GM12878 (cell line): ENCODE results near the gene STX4. TPM values are rescaled to one million over a fixed set of nuclear protein-coding genes. Genes with fewer than 3 reads are reported as not detected.

Source experiments
- ATAC-seq: fragments of 200-7000 bp; cut with Tn5 transposase; 3 replicates; pipeline ENCODE4 v1.9.1; 2020; ENCODE audit warnings: mild to moderate bottlenecking, moderate library complexity
- BruUV-seq: library from RNA; stranded (reverse); fragments of 400-500 nt; replicated peaks from 2 replicates; lab custom pipeline; 2021; lab: Mats Ljungman, UMichigan
- CTCF ChIA-PET: fragments of 300-600 bp; sonication (Branson Sonifier 250); formaldehyde crosslinking; extraction: SDS; loops from one replicate; lab custom pipeline; 2021; ENCODE audit warnings: inconsistent platforms; lab: Yijun Ruan, JAX
- POLR2A ChIA-PET: fragments of 350-600 bp; formaldehyde crosslinking; extraction: SDS; loops from one replicate; lab custom pipeline; 2021; ENCODE audit warnings: inconsistent platforms; lab: Charles Lee
- RAD21 ChIA-PET: fragments of 300-600 bp; sonication (Branson Sonifier 250); formaldehyde crosslinking; loops from one replicate; lab custom pipeline; 2023; ENCODE audit warnings: antibody characterized with exemption; ENCODE audit not compliant: unreplicated experiment; lab: Charles Lee
- SMC1A ChIA-PET: fragments of 300-600 bp; sonication (Branson Sonifier 250); formaldehyde crosslinking; loops from one replicate; lab custom pipeline; 2023; ENCODE audit not compliant: unreplicated experiment, uncharacterized antibody; lab: Charles Lee
- DNase-seq: peaks from one replicate; pipeline ENCODE4 v3.0.0-alpha.2; 2011; ENCODE audit warnings: low read depth, low spot score
- FAIRE-seq: peaks from 3 replicates; lab custom pipeline; 2011; peaks lifted over from hg19 to GRCh38; lab: Jason Lieb, UNC
- H2AFZ ChIP-seq: 2 replicates; pipeline ENCODE4 v1.6.0; 2011; ENCODE audit warnings: low read depth, low read length, control low read depth; ENCODE audit not compliant: control insufficient read depth
- H3K27ac ChIP-seq: 2 replicates; pipeline ENCODE4 v1.5.1; 2011; ENCODE audit warnings: control low read depth; ENCODE audit not compliant: control insufficient read depth, insufficient read depth
- H3K27me3 ChIP-seq, 2 experiments: replicated peaks in 1 of 2; 2 replicates each; pipeline versions ENCODE4 v1.6.0 to v1.6.1; 2011; ENCODE audit warnings: low read length in 1 of 2; ENCODE audit not compliant: control insufficient read depth in 2 of 2, insufficient read depth in 2 of 2
- H3K36me3 ChIP-seq, 2 experiments: 2 replicates each; pipeline ENCODE4 v1.5.1; 2011; ENCODE audit warnings: low read length in 1 of 2; ENCODE audit not compliant: control insufficient read depth in 2 of 2, insufficient read depth in 2 of 2
- H3K4me1 ChIP-seq: 2 replicates; pipeline ENCODE4 v1.6.1; 2011; ENCODE audit warnings: mild to moderate bottlenecking, low read length, moderate library complexity, mixed read lengths; ENCODE audit not compliant: control insufficient read depth, insufficient read depth
- H3K4me2 ChIP-seq: 2 replicates; pipeline ENCODE4 v1.6.0; 2011; ENCODE audit warnings: control low read depth; ENCODE audit not compliant: control insufficient read depth, insufficient read depth
- H3K4me3 ChIP-seq: fragments of 200-600 bp; sonication (generic); 2 replicates; pipeline ENCODE4 v1.5.1; 2016
- H3K79me2 ChIP-seq: 2 replicates; pipeline ENCODE4 v1.6.0; 2011; ENCODE audit warnings: low read length; ENCODE audit not compliant: control insufficient read depth, insufficient read depth
- H3K9ac ChIP-seq: 2 replicates; pipeline ENCODE4 v1.8.0; 2011; ENCODE audit warnings: low read length, control low read depth, mixed read lengths; ENCODE audit not compliant: control insufficient read depth, insufficient read depth
- H3K9me3 ChIP-seq: replicated peaks from 3 replicates; pipeline ENCODE4 v1.5.1; 2011; ENCODE audit warnings: mild to moderate bottlenecking, low read length; ENCODE audit not compliant: control insufficient read depth, insufficient read depth
- H4K20me1 ChIP-seq: 2 replicates; pipeline ENCODE4 v1.6.0; 2011; ENCODE audit not compliant: control insufficient read depth, insufficient read depth
- ASH2L ChIP-seq: fragments of 300-600, 200-600 bp; sonication (generic); IDR thresholded peaks from 2 replicates; pipeline ENCODE4 v1.6.1; 2017; ENCODE audit warnings: low read depth, mild to moderate bottlenecking, borderline replicate concordance
- BHLHE40 ChIP-seq, 2 experiments: fragments of 450-650 bp in 1 of 2; IDR thresholded peaks; 2 replicates each; pipeline ENCODE4 v1.6.1; 2011 to 2017; ENCODE audit warnings: low read depth in 2 of 2, borderline replicate concordance in 1 of 2, improper control_type of control experiment in 1 of 2, low read length in 1 of 2, mild to moderate bottlenecking in 1 of 2
- CBX5 ChIP-seq: sonication (generic); IDR thresholded peaks from 2 replicates; pipeline ENCODE4 v1.6.1; 2016; ENCODE audit warnings: low read depth, moderate library complexity, mild to moderate bottlenecking, inconsistent platforms
- CTCF ChIP-seq, 3 experiments: IDR thresholded peaks in 2 of 3; conservative IDR thresholded peaks in 1 of 3; 2 replicates each; pipeline ENCODE4 v1.5.1; 2011; ENCODE audit warnings: low read depth in 3 of 3, low read length in 3 of 3, mild to moderate bottlenecking in 3 of 3, control low read depth in 2 of 3, moderate library complexity in 2 of 3, inconsistent platforms in 1 of 3, mixed read lengths in 1 of 3; ENCODE audit not compliant: control insufficient read depth in 2 of 3, insufficient read depth in 1 of 3; ENCODE audit errors: extremely low read depth in 1 of 3
- GATAD2B ChIP-seq: fragments of 450-650 bp; conservative IDR thresholded peaks from 2 replicates; pipeline ENCODE4 v1.6.1; 2017; ENCODE audit warnings: low read depth, mild to moderate bottlenecking, moderate library complexity
- MXI1 ChIP-seq: fragments of 150-350 bp; IDR thresholded peaks from 2 replicates; pipeline ENCODE4 v1.6.1; 2011; ENCODE audit warnings: low read depth, mild to moderate bottlenecking, inconsistent platforms, low read length, improper control_type of control experiment
- NBN ChIP-seq: fragments of 450-650 bp; IDR thresholded peaks from 2 replicates; pipeline ENCODE4 v1.6.1; 2016
- SMAD5 ChIP-seq: IDR thresholded peaks from 2 replicates; pipeline ENCODE4 v1.6.1; 2016; ENCODE audit warnings: antibody characterized with exemption, low read depth
- SRF ChIP-seq, 2 experiments: IDR thresholded peaks; 2 replicates each; pipeline ENCODE4 v1.6.1; 2011; ENCODE audit warnings: low read depth in 2 of 2, low read length in 2 of 2, mild to moderate bottlenecking in 1 of 2, moderate library complexity in 1 of 2
- WGBS: methylation state at CpG from one replicate; pipeline ENCODE4 v1.1.6; 2016; ENCODE audit warnings: low lambda C conversion rate; ENCODE audit not compliant: insufficient replicate concordance, insufficient coverage; ENCODE audit errors: missing lambda C conversion rate; 5-methylcytosine and 5-hydroxymethylcytosine counted together
- in situ Hi-C: fragments of 300-500 bp; cut with MboI; formaldehyde crosslinking; loops from 9 replicates; pipeline ENCODE4 v1.14.3; 2018; ENCODE audit warnings: mixed read lengths
- intact Hi-C: fragments of 100-400 bp; cut with micrococcal nuclease; formaldehyde crosslinking; loops from one replicate; pipeline ENCODE4 v1.14.2; 2022; ENCODE audit not compliant: unreplicated experiment
- polyA plus RNA-seq, 11 experiments: library from polyadenylated mRNA; depleted of rRNA in 4 of 11; unstranded in 6 of 11; stranded (reverse) in 5 of 11; fragments of >200 nt; fragmentation: Nextera tagmentation in 4 of 11; fragmentation: Illumina TruSeq in 1 of 11; extraction: Ambion mirVana in 4 of 11; extraction: Trizol in 1 of 11; gene quantifications; 1 replicate in 1 of 11; 2 replicates in 10 of 11; pipeline versions ENCODE4 v1.2.1 to v1.2.3, GENCODE V29; 2011 to 2016; ENCODE audit warnings: inconsistent platforms in 2 of 11, missing spikeins in 2 of 11, low read depth in 1 of 11
- total RNA-seq, 4 experiments: library from RNA; depleted of rRNA in 3 of 4; stranded (reverse); fragments of >200 nt in 3 of 4; fragmentation: Illumina TruSeq in 1 of 4; extraction: Trizol in 1 of 4; gene quantifications; 2 replicates each; pipeline versions ENCODE4 v1.2.1 to v1.2.3, GENCODE V29; 2013 to 2021

The STX4 gene
- total and polyA plus RNA-seq, 10 of the 15 experiments (the other 5 are each of a cell fraction or from before 2014, with no cell fraction given): 3.3 to 37.6 (median 22.6) TPM

DNA sequence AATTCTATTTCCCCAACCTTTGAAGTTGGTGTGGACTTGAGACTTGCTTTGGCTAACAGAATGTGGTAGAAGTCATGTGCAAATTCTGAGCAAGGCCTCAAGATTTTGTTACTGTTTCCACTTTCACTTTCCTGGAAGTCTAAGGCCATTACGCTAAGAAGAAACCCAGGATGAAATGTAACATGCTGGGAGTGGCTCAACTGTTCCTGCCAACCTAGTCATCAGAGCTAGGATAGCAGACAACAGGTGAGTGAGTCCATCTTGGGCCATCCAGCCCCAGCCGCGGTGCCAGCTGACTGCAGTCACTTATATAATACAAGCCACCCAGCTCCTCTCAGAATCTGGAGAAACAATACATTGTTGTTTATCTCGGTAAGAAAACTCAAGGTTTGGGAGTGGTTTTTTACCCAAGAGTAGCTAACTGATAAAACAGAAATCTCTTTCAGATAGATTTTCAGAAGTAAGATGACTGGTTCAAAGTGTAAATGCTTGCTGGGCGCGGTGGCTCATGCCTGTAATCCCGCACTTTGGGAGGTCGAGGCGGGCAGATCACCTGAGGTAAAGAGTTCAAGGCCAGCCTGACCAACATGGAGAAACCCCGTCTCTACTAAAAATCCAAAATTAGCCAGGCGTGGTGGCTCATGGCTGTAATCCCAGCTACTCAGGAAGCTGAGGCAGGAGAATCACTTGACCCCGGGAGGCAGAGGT lies 10.7 kb upstream of the STX4 start:
- SMC1A ChIA-PET: interaction anchor here (0.6 kb wide), 1 partner anchor 24 kb away, joined by 3 read pairs; no protein-coding TSS in a partner anchor
- RAD21 ChIA-PET: interaction anchor here (1.2 to 1.5 kb wide), 2 partner anchors 26 to 70 kb away, joined by 3 to 4 read pairs; no protein-coding TSS in a partner anchor
- H3K4me3 ChIP-seq: no peak overlapping the region
- no peaks in the 10 kb centered on the region for H3K4me1 ChIP-seq
- H3K27me3 ChIP-seq: no peaks in the 10 kb centered on the region
- no peaks in the 10 kb centered on the region for H3K9me3 ChIP-seq
- POLR2A ChIA-PET: interaction anchor here (0.6 kb wide), 1 partner anchor 35 kb away, joined by 3 read pairs; no protein-coding TSS in a partner anchor
- intact Hi-C loops: no loop called here
- no TSS peak for BruUV-seq
- H3K36me3 ChIP-seq: no peaks in the 10 kb centered on the region
- in situ Hi-C loops: no loop called here
- H3K79me2 ChIP-seq: no peaks in the 10 kb centered on the region
- no peak for TF ChIP-seq BHLHE40 (IDR thresholded peaks at IDR 0.05; ENCODE audit: borderline replicate concordance in 1 of 2, low read depth in 2 of 2, low read length in 1 of 2)
- no peak for TF ChIP-seq CTCF (IDR thresholded peaks at IDR 0.05 in 2 of 3, conservative IDR thresholded peaks at IDR 0.05 in 1 of 3; ENCODE audit: control insufficient read depth in 2 of 3, extremely low read depth in 1 of 3, insufficient read depth in 1 of 3, low read depth in 3 of 3, low read length in 3 of 3)
- TF ChIP-seq ASH2L: no peak
- TF ChIP-seq SMAD5: no peak
- no peak for TF ChIP-seq GATAD2B
- no peak for TF ChIP-seq CBX5
- TF ChIP-seq NBN: no peak
- TF ChIP-seq MXI1: no peak
- TF ChIP-seq SRF (IDR thresholded peaks at IDR 0.05; ENCODE audit: low read depth in 2 of 2, low read length in 2 of 2): no peak
- no peaks in the 10 kb centered on the region for H4K20me1 ChIP-seq
- CTCF ChIA-PET: interaction anchor here (0.7 to 1.5 kb wide), 2 partner anchors 9 to 38 kb away, joined by 3 to 7 read pairs; partner anchors contain the start of gene HSD3B7
- H3K9ac ChIP-seq: no peak overlapping the region
- DNase-seq: no peak
- H3K4me2 ChIP-seq: no peak overlapping the region
- WGBS: 80% methylated on average over 12 of the region's 12 CpGs
- FAIRE-seq: no peak
- no peak overlapping the region for H2AFZ ChIP-seq
- ATAC-seq: no peak
- no peak overlapping the region for H3K27ac ChIP-seq
